Measurements from ENCODE around the gene GBF1. TPM values are rescaled to one million over a fixed set of nuclear protein-coding genes. Genes with fewer than 3 reads are reported as not detected.

The GBF1 gene
- total RNA-seq (10 to 100 TPM; 43.6 to 60.5 (median 50.7) TPM), polyA plus RNA-seq (10 to 100 TPM; 20.7 to 25.6 TPM)
- long read RNA-seq, donor 1, partial matches to known transcripts: 27 of 32 reads
- long read RNA-seq, donor 1, other reads (novel, unspliced or antisense): 5 of 32 reads
- long read RNA-seq, donor 2, partial matches to known transcripts: 30 of 43 reads
- long read RNA-seq, donor 2, other reads (novel, unspliced or antisense): 13 of 43 reads
- long read RNA-seq, donor 3, partial matches to known transcripts: 36 of 67 reads
- long read RNA-seq, donor 3, other reads (novel, unspliced or antisense): 31 of 67 reads

- peaks cover 0 to 23% (median 0%) of the 10 kb centered on the region in 7 donors for H3K27me3 ChIP-seq
- peak within 1 kb of the TSS; percentile 46 to 95 (median 89) for H3K27ac ChIP-seq
- peaks cover 7 to 73% (median 60%) of the 10 kb centered on the region in 9 donors for H3K4me1 ChIP-seq
- peak; percentile 91 to 95 (median 93) for ATAC-seq
- H3K4me3 ChIP-seq: peak within 1 kb of the TSS; percentile 71 to 97 (median 82)
- no peaks in the 10 kb centered on the region for H3K9me3 ChIP-seq
- 0% methylated on average over 47 of the region's 47 CpGs for WGBS, 2 donors
- intact Hi-C loops (cut with DNase I): loop anchor here in 1 of 10 donors (5.0 kb wide), 1 partner anchor 87 kb away; no protein-coding TSS in a partner anchor
- peak; percentile 88 to 95 for DNase-seq
- TF ChIP-seq CTCF (IDR thresholded peaks at IDR 0.05): no peak
- peaks cover 0 to 8% (median 0%) of the 10 kb centered on the region in 9 donors for H3K36me3 ChIP-seq
Measured at GRCh38 chr10:102245082-102245931, at the start of gene GBF1. Gene GBF1, plus strand, starts transcription at chr10:102245532. Its CDS starts 13,407 bp downstream, at chr10:102258939.

- intact Hi-C loops (cut with DNase I): no loop called here
- Histone ChIP-seq H3K36me3 (no peaks in the 10 kb centered on the region), H3K4me3 (no peak overlapping the region), H3K4me1 (no peaks in the 10 kb centered on the region), H3K27me3 (no peaks in the 10 kb centered on the region), H3K9me3 (peaks cover 0 to 7% (median 0%) of the 10 kb centered on the region in 11 donors), H3K27ac (no peak overlapping the region)
- ATAC-seq (no peak), DNase-seq (no peak)
- no peak for TF ChIP-seq CTCF (IDR thresholded peaks at IDR 0.05)
- WGBS, 2 donors: 61 to 82% methylated on average over 2 of the region's 2 CpGs
Measured at GRCh38 chr10:102196893-102197292, 48.4 kb upstream of the GBF1 start.

- intact Hi-C loops (cut with DNase I): no loop called here
- H3K36me3 ChIP-seq: no peaks in the 10 kb centered on the region
- no peak overlapping the region for H3K4me3 ChIP-seq
- H3K27ac ChIP-seq: no peak overlapping the region
- no peak for DNase-seq
- H3K9me3 ChIP-seq: peaks cover 0 to 4% (median 0%) of the 10 kb centered on the region in 11 donors
- H3K27me3 ChIP-seq: no peaks in the 10 kb centered on the region
- no peaks in the 10 kb centered on the region for H3K4me1 ChIP-seq
- 68 to 69% methylated on average over 2 of the region's 2 CpGs for WGBS, 2 donors
- no peak for ATAC-seq
- no peak for TF ChIP-seq CTCF (IDR thresholded peaks at IDR 0.05)
Measured at GRCh38 chr10:102198027-102198426, 47.3 kb upstream of the GBF1 start.
